AML-193 (cell line): Measurements from ENCODE around the gene DGKH.
"Not testable (repeated sequence)": the region's sequence is repeated elsewhere in the genome, so short reads cannot be mapped to it uniquely, and the experiment has no call there.

ENCODE experiments used
- DNase-seq, 2 experiments: peaks; one replicate each; lab custom pipeline; 2025; lab: John Stamatoyannopoulos, UW

DGKH gene

DNA sequence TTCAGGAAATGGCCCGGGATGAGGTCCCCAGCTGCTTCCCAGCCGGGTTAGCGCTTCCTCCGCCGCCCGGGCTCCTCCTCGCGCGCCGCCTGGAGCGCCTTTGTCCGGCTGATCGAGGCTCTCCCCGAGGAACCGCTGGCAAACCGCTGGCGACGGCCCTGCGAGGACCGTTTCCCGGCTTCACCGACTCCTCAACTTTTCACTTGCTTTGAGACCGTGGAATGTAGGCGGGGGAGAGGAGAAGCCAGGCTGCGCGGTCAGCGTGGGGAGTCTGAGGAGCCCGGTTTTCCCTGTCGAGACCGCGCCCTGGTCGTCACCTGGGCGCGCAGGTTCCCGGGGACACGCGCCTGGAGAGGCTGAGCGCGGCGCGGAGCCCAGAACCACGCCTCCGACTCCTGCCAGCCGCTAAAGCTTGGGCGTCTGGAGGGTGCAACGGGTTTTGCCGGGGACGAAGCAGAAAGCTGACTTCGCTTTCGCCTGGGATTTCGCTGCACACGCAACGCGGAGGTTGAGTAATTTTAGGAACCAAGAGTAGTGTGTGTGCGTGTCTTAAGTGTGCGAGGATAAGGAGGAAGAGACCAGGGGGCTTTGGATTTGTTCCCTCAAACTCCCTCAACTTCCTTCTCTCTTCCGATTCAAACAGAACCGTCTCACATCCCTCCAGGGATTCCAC lies 7.3 kb upstream of the DGKH start:
- DNase-seq = peak; percentile 54 to 60

DNA sequence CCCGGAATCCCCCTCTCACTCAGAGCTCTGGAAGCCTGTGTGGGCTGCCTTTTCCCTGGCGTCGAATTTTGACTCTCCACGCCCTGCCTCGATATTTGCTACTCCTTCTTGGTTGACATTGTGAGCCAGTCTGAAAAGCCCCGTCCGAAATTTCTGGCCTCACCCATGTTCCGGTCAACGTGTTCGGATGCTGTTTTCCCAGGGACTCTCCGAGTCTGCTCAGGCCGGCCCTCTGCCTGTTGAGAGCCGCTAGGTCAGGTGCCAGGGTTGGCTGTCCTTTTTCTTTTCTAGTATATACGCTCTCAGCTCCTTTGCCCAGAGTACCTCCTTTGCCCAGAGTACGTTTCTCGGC lies 6.8 kb upstream of the DGKH start:
- DNase-seq = peak; percentile 73 to 83

- DNase-seq = no peak
Measured at GRCh38 chr13:42043676-42044075, 4.8 kb upstream of the DGKH start.

GRCh38 chr13:42046448-42046847 lies 2.0 kb upstream of the DGKH start:
- DNase-seq = no peak

DNA sequence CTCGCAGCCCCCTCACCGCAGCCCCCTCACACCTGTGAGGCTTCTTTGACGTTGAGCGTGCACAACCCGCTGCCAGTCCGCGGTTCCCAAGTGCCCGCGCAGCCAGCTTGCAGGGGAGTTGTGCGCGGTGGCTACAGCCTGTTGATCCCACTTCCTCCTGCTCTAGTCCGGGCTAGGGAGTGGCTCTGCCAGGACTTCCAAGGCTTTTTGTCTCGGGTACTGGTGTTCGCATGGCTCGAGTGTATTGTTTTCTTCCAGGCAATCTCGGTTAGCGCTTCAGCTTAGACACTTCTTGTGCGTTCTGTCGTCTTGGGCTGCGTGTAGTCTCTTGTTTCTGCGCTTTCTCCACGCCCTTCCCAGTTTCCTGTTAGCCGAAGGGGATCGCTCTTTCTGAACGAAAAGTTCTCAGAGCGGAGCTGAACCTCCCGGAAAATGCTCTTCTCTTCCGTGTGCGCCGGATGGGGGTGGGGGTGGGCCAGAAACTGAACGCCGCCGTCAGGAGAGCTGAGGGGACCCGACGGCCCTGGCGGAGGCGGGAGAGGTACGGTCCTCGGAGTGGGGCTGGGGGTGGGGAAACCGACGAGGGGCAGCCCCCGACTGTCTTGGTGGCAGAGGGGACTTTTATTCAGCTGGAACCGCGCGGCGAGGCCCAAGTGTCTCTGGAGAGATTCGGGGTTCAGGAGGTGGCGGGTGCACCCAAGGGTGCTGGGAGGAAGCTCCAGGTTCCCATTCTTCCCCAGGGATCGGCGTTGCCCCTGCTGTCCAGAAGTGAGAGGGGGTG lies 697 bp upstream of the DGKH start:
- DNase-seq = no peak

GRCh38 chr13:42048684-42049453 lies 421 bp downstream of the DGKH start:
- DNase-seq = no peak

- DNase-seq = no peak
Measured at GRCh38 chr13:42049454-42049813, 986 bp downstream of the DGKH start.

- DNase-seq = no peak
Measured at GRCh38 chr13:42054798-42055499, 6.5 kb downstream of the DGKH start.

DNA sequence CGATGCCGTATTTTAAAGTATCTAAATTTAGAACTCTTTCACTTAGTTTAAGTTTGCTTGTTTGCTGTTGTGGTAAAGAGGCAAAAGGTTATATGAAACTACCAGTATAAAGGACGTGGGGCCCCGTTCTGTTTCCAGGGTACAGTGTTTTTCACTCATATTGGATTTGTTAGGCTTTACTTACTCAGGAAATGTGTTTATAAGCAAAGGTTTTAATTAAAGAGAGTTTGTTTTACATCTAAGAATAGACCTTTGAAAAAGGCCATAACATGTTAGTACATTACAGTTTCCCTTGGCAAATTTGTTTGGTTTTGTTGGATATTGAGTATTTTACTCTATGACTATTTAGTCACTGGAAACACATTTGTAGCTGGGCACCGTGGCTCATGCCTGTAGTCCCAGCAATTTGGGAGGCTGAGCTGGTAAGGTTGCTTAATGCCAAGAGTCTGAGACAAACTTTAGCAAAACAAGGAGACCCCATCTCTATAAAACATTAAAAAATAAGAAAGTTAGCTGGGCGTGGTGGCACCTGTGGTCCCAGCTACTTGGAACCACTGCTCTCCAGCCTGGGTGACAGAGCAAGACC lies 7.1 kb downstream of the DGKH start:
- no peak for DNase-seq

DNA sequence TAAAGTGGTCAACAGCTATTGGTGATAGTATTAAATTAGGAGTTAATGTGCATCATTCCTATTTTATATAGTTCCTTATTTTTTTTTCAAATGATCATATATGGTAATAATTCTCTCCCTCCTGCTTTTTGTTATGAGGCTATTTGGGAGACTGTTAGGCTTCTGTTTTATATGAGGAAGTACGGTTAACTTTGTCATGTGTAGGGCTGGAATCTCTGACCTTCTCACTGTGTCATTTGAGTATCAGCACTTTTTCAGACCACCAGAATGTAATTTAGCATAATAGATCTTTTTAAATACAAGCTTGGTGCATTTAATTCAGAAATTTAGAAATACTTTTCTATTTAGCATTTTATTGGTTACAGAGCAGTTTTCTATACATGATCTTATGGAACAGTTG lies 7.7 kb downstream of the DGKH start:
- peak; percentile 15 to 21 for DNase-seq

DNA sequence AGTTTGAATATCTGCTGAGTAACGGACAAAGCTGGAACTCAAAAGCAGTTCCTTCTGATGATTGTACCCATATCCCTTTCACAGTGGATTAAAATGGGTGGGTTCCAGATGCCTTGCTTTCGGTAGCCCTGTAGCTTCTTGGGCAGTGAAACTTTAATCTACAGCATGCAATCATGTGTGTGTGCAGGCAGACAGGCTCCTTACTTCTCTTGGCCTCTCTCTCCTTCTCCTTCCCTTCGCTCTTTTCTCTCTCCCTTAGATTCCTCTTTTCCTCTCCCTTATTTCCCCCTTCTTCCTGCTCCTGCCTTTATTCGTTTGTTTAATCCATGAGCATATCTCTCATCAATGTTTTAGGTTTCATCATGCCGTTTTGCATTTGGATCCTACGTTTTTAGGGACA lies 8.1 kb downstream of the DGKH start:
- no peak for DNase-seq

GRCh38 chr13:42057918-42058530 lies 9.6 kb downstream of the DGKH start:
- no peak for DNase-seq

DNA sequence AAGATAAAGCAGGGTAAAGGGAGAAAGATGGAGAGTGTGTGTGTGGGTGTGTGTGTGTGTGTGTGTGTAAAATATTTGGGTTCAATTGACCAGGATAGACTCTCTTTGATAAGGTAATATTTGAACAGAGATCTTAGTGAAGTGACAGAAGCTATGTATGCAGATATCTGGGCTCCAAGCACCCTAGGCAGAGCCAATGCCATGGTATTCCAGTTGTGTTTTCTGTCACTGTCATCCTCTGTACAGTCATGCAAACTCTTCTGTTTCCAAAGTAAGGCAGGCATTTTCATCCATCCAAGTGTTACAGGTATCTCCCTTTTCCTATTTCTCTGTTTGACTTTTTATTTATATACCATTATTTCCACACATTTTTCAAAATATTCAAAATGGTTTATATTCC lies 13.5 kb downstream of the DGKH start:
- no peak for DNase-seq

GRCh38 chr13:42063105-42063504 lies 14.7 kb downstream of the DGKH start:
- DNase-seq = no peak

GRCh38 chr13:42064259-42064658 lies 15.8 kb downstream of the DGKH start:
- no peak for DNase-seq

DNA sequence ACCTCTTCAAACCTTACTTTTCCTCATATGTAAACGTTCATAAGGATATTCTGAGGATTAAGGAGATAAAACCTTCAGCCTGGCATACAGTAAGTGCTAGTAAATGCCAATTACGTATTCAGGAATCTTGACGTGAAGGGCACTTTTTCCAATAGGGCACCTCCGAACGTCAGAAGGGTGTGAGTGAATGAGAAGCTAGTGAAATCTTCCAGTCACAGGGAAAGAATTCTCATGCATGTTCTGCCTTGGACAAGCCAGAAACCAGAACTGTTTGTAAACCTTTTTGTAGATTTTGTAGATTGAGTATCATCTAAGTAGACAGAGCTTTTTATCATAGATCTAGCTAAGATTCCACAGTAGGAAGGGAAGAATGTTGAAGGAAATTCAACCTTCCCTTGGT lies 16.5 kb downstream of the DGKH start:
- DNase-seq = no peak

- no peak for DNase-seq
Measured at GRCh38 chr13:42065414-42065813, 17.0 kb downstream of the DGKH start.

DNA sequence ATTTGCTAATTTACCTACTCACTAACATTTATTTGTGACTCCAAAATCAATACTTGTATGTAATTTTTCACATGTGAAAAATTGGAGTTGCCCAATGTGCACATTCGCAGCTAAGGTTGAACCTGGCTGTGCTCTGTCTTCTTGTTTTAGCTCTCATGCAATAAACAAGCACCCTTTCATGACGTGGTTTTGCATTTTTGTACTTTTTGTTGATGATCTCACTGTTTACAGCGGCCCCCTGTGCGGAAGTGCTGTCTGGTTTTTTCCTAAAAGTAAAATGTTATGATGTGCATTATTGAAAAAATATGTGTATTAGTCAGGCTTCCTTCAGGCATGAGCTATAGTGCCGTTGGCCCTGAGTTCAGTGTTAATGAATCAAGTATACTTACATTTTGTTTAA lies 18.1 kb downstream of the DGKH start:
- DNase-seq = no peak

DNA sequence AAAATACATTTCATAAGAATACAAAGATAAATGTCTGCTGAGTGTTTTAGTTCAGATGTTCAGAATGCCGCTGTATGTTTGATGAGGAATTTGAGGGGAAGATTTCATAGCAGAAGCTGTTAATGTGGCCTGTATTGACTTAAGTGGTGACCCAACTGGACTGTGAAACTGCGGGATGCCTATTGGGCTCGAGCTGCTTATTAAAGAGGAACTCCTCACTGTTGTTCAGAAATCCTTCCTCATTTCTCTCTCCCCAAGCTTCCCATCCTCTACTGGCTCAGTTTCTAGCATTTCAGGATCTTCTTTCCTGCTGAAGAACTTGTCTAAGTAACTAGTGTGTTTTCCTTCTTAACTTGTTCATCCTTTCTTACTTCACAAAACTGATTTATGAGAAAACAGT lies 20.4 kb downstream of the DGKH start:
- peak; percentile 28 to 40 for DNase-seq

DNA sequence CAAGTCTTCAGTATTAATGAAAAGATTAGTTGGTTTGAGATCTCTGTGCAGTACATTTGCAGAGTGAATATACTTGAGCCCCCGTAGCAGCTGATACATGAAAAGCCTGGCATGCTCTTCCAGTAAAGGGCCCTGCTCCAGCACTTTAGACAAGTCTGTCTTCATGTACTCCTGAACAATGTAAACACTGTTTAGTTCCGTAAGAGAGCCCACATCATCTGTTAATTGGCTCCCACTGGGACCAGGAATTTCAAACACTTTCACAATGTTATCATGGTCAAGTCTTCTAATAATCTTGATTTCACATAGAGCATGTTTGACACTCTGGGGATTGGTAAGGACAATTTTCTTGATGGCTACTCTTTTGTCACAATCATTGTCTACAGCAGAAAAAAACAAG lies 22.2 kb downstream of the DGKH start:
- not testable (repeated sequence) for DNase-seq

DNA sequence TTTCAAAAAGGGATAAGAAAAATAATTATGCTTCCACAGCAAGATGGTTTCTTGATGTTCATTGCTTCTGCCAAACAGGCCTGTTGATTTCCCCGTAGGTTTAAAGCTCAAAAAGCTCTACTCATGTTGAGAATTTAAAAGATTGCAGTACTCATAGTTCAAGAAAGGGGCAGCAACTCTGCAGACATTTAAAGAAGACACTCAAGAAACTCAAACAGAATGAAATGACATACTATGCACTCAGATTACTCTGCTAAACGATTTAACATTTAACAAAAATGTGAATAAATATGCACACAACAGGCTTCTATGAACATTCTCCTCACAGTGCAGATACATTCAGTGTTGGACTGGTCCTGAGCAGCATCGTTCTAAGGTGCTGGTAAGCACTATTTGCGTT lies 22.7 kb downstream of the DGKH start:
- DNase-seq = not testable (repeated sequence)
